GM19238 (cell line): ENCODE measurements around the gene SIK3.

Experiments
- DNase-seq: peaks from one replicate; pipeline ENCODE4 v3.0.0; 2011; ENCODE audit warnings: low spot score; ENCODE audit not compliant: insufficient read length

Gene SIK3

GRCh38 chr11:116797816-116798215 lies 300.4 kb downstream of the SIK3 start:
- no peak for DNase-seq

- DNase-seq, result no peak
Measured at GRCh38 chr11:116796548-116796947, 301.7 kb downstream of the SIK3 start.

GRCh38 chr11:116794851-116795250 lies 303.4 kb downstream of the SIK3 start:
- DNase-seq, result no peak

GRCh38 chr11:116793772-116794097 lies 304.5 kb downstream of the SIK3 start:
- no peak for DNase-seq
